K562 (cell line): ENCODE data around the gene SERPINA9. TPM values are rescaled to one million over a fixed set of nuclear protein-coding genes. Genes with fewer than 3 reads are reported as not detected.

Source experiments
- ATAC-seq: fragments of 200-7000 bp; cut with Tn5 transposase; 3 replicates; pipeline ENCODE4 v1.9.1; 2020; ENCODE audit warnings: moderate library complexity
- BruUV-seq: library from RNA; stranded (reverse); fragments of 400-500 nt; replicated peaks from 2 replicates; lab custom pipeline; 2021; lab: Mats Ljungman, UMichigan
- CTCF ChIA-PET: fragments of 300-600 bp; formaldehyde crosslinking; extraction: SDS; loops from one replicate; lab custom pipeline; 2021; ENCODE audit warnings: low intra/inter-chr PET ratio; lab: Yijun Ruan, JAX
- POLR2A ChIA-PET: fragments of 300-600, 350-650 bp; sonication (Branson Sonifier 250); formaldehyde crosslinking; extraction: SDS; loops from one replicate; lab custom pipeline; 2021; ENCODE audit warnings: antibody characterized with exemption, inconsistent platforms; lab: Yijun Ruan, JAX
- DNase-seq, 4 experiments: peaks; one replicate each; pipeline versions ENCODE4 v3.0.0 to v3.0.0-alpha.2; 2011 to 2018; ENCODE audit warnings: low spot score in 3 of 4, mixed read lengths in 3 of 4; ENCODE audit errors: extremely low read depth in 1 of 4
- FAIRE-seq: peaks from 2 replicates; lab custom pipeline; 2011; peaks lifted over from hg19 to GRCh38; lab: Jason Lieb, UNC
- H2AFZ ChIP-seq: 2 replicates; pipeline ENCODE4 v1.6.0; 2011; ENCODE audit warnings: low read depth, low read length, control low read depth, inconsistent platforms
- H3K27ac ChIP-seq: fragments of 200-600 bp; 3 replicates; pipeline ENCODE4 v1.8.0; 2011; ENCODE audit warnings: low read depth, mild to moderate bottlenecking, control low read depth, inconsistent platforms, low read length, moderate library complexity, mixed read lengths; ENCODE audit errors: extremely low read depth
- H3K27me3 ChIP-seq, 2 experiments: fragments of 300-600 bp in 1 of 2; 2 replicates in 1 of 2; 3 replicates in 1 of 2; pipeline versions ENCODE4 v1.6.0 to v1.8.0; 2011; ENCODE audit warnings: inconsistent platforms in 2 of 2, low read length in 2 of 2, mild to moderate bottlenecking in 1 of 2, mixed read lengths in 1 of 2, moderate library complexity in 1 of 2; ENCODE audit not compliant: control insufficient read depth in 2 of 2, insufficient read depth in 2 of 2
- H3K36me3 ChIP-seq: fragments of 300-600 bp; 3 replicates; pipeline ENCODE4 v1.8.0; 2011; ENCODE audit warnings: mild to moderate bottlenecking, low read length, inconsistent platforms; ENCODE audit not compliant: control insufficient read depth, insufficient read depth
- H3K4me1 ChIP-seq, 2 experiments: fragments of 200-600 bp in 1 of 2; replicated peaks in 1 of 2; 2 replicates in 1 of 2; 3 replicates in 1 of 2; pipeline versions ENCODE4 v1.5.1 to v1.8.0; 2011; ENCODE audit warnings: inconsistent platforms in 2 of 2, low read length in 2 of 2, mild to moderate bottlenecking in 1 of 2, mixed read lengths in 1 of 2, moderate library complexity in 1 of 2; ENCODE audit not compliant: control insufficient read depth in 2 of 2, insufficient read depth in 2 of 2
- H3K4me2 ChIP-seq: 2 replicates; pipeline ENCODE4 v1.6.1; 2011; ENCODE audit warnings: low read length, control low read depth, inconsistent platforms, mixed read lengths; ENCODE audit not compliant: insufficient read depth
- H3K4me3 ChIP-seq: fragments of 200-600 bp; sonication (generic), shearing (Covaris generic); 2 replicates; pipeline ENCODE4 v1.5.1; 2016; ENCODE audit warnings: control low read depth, inconsistent platforms
- H3K79me2 ChIP-seq: fragments of 200-600 bp; 3 replicates; pipeline ENCODE4 v1.8.0; 2011; ENCODE audit warnings: low read length, inconsistent platforms; ENCODE audit not compliant: control insufficient read depth, insufficient read depth
- H3K9ac ChIP-seq, 2 experiments: 2 replicates each; pipeline versions ENCODE4 v1.6.0 to v1.6.1; 2011; ENCODE audit warnings: low read depth in 2 of 2, low read length in 2 of 2, control low read depth in 1 of 2, inconsistent platforms in 1 of 2, mild to moderate bottlenecking in 1 of 2, mixed read lengths in 1 of 2; ENCODE audit not compliant: insufficient read depth in 1 of 2
- H3K9me1 ChIP-seq: one replicate; pipeline ENCODE4 v1.6.0; 2011; ENCODE audit warnings: inconsistent platforms, mild to moderate bottlenecking, low read length, moderate library complexity; ENCODE audit not compliant: control insufficient read depth, insufficient read depth
- H3K9me3 ChIP-seq: replicated peaks from 2 replicates; pipeline ENCODE4 v1.5.1; 2011; ENCODE audit warnings: low read depth, low read length, inconsistent platforms; ENCODE audit not compliant: control insufficient read depth, insufficient read depth
- H4K20me1 ChIP-seq: replicated peaks from 2 replicates; pipeline ENCODE4 v1.6.1; 2011; ENCODE audit warnings: low read length, inconsistent platforms, mixed read lengths; ENCODE audit not compliant: control insufficient read depth, insufficient read depth
- ATF1 ChIP-seq, 2 experiments: fragments of 450-650 bp in 1 of 2; IDR thresholded peaks; 2 replicates each; pipeline ENCODE4 v1.6.1; 2016; ENCODE audit warnings: missing compliant biosample characterization in 1 of 2, missing genetic modification characterization in 1 of 2
- DPF2 ChIP-seq: fragments of 450-650 bp; IDR thresholded peaks from 2 replicates; pipeline ENCODE4 v1.6.1; 2016
- MAZ ChIP-seq, 2 experiments: fragments of 450-650 bp in 1 of 2; sonication (generic) in 1 of 2; formaldehyde crosslinking; IDR thresholded peaks in 1 of 2; conservative IDR thresholded peaks in 1 of 2; 2 replicates each; pipeline versions ENCODE4 v1.4.0 to v1.5.0; 2020; ENCODE audit warnings: mild to moderate bottlenecking in 1 of 2, missing genetic modification reagents in 1 of 2
- SAFB2 ChIP-seq: fragments of 200-400 bp; formaldehyde crosslinking; IDR thresholded peaks from 2 replicates; pipeline ENCODE4 v1.6.1; 2018; ENCODE audit warnings: borderline replicate concordance, low read length, low read depth, moderate library complexity; ENCODE audit not compliant: severe bottlenecking
- SRF ChIP-seq, 2 experiments: fragments of 250-450, 450-650 bp in 1 of 2; sonication (Bioruptor Pico) in 1 of 2; sonication (generic) in 1 of 2; formaldehyde crosslinking; IDR thresholded peaks; 2 replicates each; pipeline versions ENCODE4 v1.5.0 to v1.5.1; 2020 to 2022; ENCODE audit warnings: mild to moderate bottlenecking in 1 of 2, missing genetic modification reagents in 1 of 2
- ZFP1 ChIP-seq: fragments of 450-650 bp; formaldehyde crosslinking; IDR thresholded peaks from 2 replicates; pipeline ENCODE4 v1.4.0; 2020; ENCODE audit warnings: mild to moderate bottlenecking, mixed read lengths
- ZFP36 ChIP-seq: fragments of 150-350 bp; IDR thresholded peaks from 2 replicates; pipeline ENCODE4 v1.6.1; 2018; ENCODE audit warnings: low read length, low read depth; ENCODE audit not compliant: partially characterized antibody
- ZNF197 ChIP-seq: fragments of 200-800 bp; sonication (Bioruptor generic); IDR thresholded peaks from 2 replicates; pipeline ENCODE4 v1.6.1; 2016; ENCODE audit warnings: low read depth, missing genetic modification characterization, missing compliant biosample characterization
- ZNF347 ChIP-seq: fragments of 450-650 bp; formaldehyde crosslinking; IDR thresholded peaks from 2 replicates; pipeline ENCODE4 v1.4.0; 2020; ENCODE audit warnings: low read depth, mild to moderate bottlenecking, moderate library complexity
- WGBS: fragments of 100-300 bp; shearing (Covaris generic); methylation state at CpG from one replicate; pipeline ENCODE4 v1.1.6; 2016; ENCODE audit warnings: low coverage, mixed read lengths; ENCODE audit not compliant: insufficient coverage; ENCODE audit errors: missing lambda C conversion rate; 5-methylcytosine and 5-hydroxymethylcytosine counted together
- in situ Hi-C: fragments of 300-500 bp; cut with MboI; formaldehyde crosslinking; loops from 4 replicates; pipeline ENCODE4 v1.15.0; 2018; ENCODE audit warnings: inconsistent platforms, mixed read lengths
- intact Hi-C: fragments of 100-400 bp; cut with micrococcal nuclease; formaldehyde crosslinking; loops from 2 replicates; pipeline ENCODE4 v1.14.2; 2022
- polyA plus RNA-seq, 8 experiments: library from polyadenylated mRNA; depleted of rRNA in 4 of 8; stranded (reverse) in 5 of 8; unstranded in 3 of 8; fragments of >200 nt; fragmentation: Nextera tagmentation in 2 of 8; fragmentation: Illumina TruSeq in 1 of 8; extraction: Ambion mirVana in 2 of 8; extraction: Trizol in 1 of 8; gene quantifications; 2 replicates each; pipeline versions ENCODE4 v1.2.1 to v1.2.3, GENCODE V29; 2011 to 2014; ENCODE audit warnings: inconsistent platforms in 1 of 8, missing spikeins in 1 of 8
- total RNA-seq, 7 experiments: library from RNA; depleted of rRNA in 6 of 7; stranded (reverse); fragments of >200 nt in 6 of 7; fragmentation: Illumina TruSeq in 2 of 7; extraction: Trizol in 2 of 7; gene quantifications; 2 replicates each; pipeline versions ENCODE4 v1.2.1 to v1.2.3, GENCODE V29; 2011 to 2021; ENCODE audit warnings: low replicate concordance in 1 of 7
- TF ChIP-seq, protein P1 (sequence below): fragments of 250-450 bp; sonication (Bioruptor Pico); IDR thresholded peaks from 2 replicates; pipeline ENCODE4 v1.5.0; 2020; ENCODE audit warnings: mild to moderate bottlenecking, borderline replicate concordance
- TF ChIP-seq, protein P2 (sequence below): fragments of 250-450 bp; sonication (Bioruptor Pico); IDR thresholded peaks from 2 replicates; pipeline ENCODE4 v1.8.0; 2022; ENCODE audit warnings: moderate library complexity, mild to moderate bottlenecking, inconsistent platforms
- TF ChIP-seq, protein P3 (sequence below): fragments of 450-650 bp; IDR thresholded peaks from 2 replicates; pipeline ENCODE4 v1.6.1; 2017; ENCODE audit warnings: antibody characterized with exemption

SERPINA9 gene
- total and polyA plus RNA-seq, 9 of the 15 experiments (the other 6 are each of a cell fraction or from before 2014, with no cell fraction given): not detected

DNA sequence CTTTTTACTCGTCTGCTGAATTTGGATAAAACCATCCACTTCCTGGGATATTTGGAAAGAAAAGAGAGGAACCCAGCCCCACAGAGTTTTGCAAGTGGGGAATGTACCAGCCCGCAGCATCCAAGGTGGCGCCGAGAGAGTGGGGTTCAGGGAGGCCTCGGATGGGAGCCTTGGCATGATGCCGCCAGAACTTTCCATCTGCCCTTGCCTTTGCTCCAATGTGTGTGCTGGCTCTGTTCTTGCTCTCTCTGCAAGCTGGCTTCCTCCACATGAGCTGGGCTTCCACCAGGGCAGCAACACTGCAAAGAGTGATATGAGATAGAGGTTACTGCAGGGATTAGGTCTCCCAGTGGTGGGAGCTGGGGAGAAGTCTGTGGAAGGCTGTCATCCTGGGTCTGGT lies 39.9 kb upstream of the SERPINA9 start:
- in situ Hi-C loops: no loop called here
- H2AFZ ChIP-seq: no peak overlapping the region
- no peak overlapping the region for H3K9ac ChIP-seq
- WGBS: 0% methylated on average over 2 of the region's 6 CpGs
- no peak for DNase-seq
- H3K4me2 ChIP-seq: no peak overlapping the region
- no peaks in the 10 kb centered on the region for H3K9me3 ChIP-seq
- TF ChIP-seq, protein P1, sequence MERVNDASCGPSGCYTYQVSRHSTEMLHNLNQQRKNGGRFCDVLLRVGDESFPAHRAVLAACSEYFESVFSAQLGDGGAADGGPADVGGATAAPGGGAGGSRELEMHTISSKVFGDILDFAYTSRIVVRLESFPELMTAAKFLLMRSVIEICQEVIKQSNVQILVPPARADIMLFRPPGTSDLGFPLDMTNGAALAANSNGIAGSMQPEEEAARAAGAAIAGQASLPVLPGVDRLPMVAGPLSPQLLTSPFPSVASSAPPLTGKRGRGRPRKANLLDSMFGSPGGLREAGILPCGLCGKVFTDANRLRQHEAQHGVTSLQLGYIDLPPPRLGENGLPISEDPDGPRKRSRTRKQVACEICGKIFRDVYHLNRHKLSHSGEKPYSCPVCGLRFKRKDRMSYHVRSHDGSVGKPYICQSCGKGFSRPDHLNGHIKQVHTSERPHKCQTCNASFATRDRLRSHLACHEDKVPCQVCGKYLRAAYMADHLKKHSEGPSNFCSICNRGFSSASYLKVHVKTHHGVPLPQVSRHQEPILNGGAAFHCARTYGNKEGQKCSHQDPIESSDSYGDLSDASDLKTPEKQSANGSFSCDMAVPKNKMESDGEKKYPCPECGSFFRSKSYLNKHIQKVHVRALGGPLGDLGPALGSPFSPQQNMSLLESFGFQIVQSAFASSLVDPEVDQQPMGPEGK (CRISPR knock-in tag): no peak
- no peak for TF ChIP-seq DPF2
- no peak for TF ChIP-seq MAZ (CRISPR knock-in tag; conservative IDR thresholded peaks at IDR 0.05 in 1 of 2, IDR thresholded peaks at IDR 0.05 in 1 of 2)
- TF ChIP-seq ZFP1: no peak
- H3K9me1 ChIP-seq: no peaks in the 10 kb centered on the region
- POLR2A ChIA-PET: no interaction called here
- H3K36me3 ChIP-seq: no peaks in the 10 kb centered on the region
- H3K4me1 ChIP-seq: no peaks in the 10 kb centered on the region
- no peak overlapping the region for H3K27ac ChIP-seq
- H3K4me3 ChIP-seq: no peak overlapping the region
- H3K27me3 ChIP-seq: no peaks in the 10 kb centered on the region; a peak in 1 of 5 replicates
- H4K20me1 ChIP-seq: no peaks in the 10 kb centered on the region
- no peaks in the 10 kb centered on the region for H3K79me2 ChIP-seq
- no TSS peak for BruUV-seq
- intact Hi-C loops: no loop called here
- ATAC-seq: no peak
- CTCF ChIA-PET: no interaction called here
- FAIRE-seq: no peak

DNA sequence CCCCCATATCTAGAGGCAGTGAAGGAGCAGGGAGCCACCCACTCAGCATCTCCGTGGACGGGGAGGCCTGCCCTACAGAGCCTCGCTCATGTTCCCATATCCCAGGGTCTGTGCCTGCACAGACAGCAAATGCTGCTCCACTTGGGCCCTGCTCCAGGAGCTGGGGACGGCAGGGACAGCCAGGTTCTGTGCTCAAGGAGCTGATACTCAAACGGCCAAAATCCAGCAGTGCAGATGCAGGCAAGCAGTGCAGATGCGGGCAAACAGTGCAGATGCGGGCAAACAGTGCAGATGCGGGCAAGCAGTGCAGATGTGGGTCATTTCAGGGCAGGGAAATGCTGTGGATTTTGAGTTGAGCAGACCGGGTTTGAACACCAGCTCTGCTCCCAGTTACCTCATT lies 39.4 kb upstream of the SERPINA9 start:
- no peaks in the 10 kb centered on the region for H4K20me1 ChIP-seq
- no peak overlapping the region for H3K4me3 ChIP-seq
- in situ Hi-C loops (no loop called here), intact Hi-C loops (no loop called here)
- no peaks in the 10 kb centered on the region for H3K36me3 ChIP-seq
- H3K27me3 ChIP-seq: no peaks in the 10 kb centered on the region; a peak in 1 of 5 replicates
- POLR2A ChIA-PET: no interaction called here
- H3K9ac ChIP-seq: no peak overlapping the region
- H3K4me1 ChIP-seq: no peaks in the 10 kb centered on the region
- WGBS: 0% methylated on average over 7 of the region's 9 CpGs
- H3K9me3 ChIP-seq: no peaks in the 10 kb centered on the region
- H2AFZ ChIP-seq: no peak overlapping the region
- CTCF ChIA-PET: no interaction called here
- BruUV-seq: no TSS peak
- no peaks in the 10 kb centered on the region for H3K9me1 ChIP-seq
- H3K27ac ChIP-seq: no peak overlapping the region
- H3K79me2 ChIP-seq: no peaks in the 10 kb centered on the region
- DNase-seq (no peak), ATAC-seq (no peak), FAIRE-seq (no peak)
- no peak overlapping the region for H3K4me2 ChIP-seq
- TF ChIP-seq ATF1 (CRISPR knock-in tag; IDR thresholded peaks at IDR 0.05) (no peak), ATF1 (tag; IDR thresholded peaks at IDR 0.05) (no peak), ZNF197 (CRISPR knock-in tag) (no peak), ZNF347 (CRISPR knock-in tag) (no peak), SRF (CRISPR knock-in tag; IDR thresholded peaks at IDR 0.05) (no peak), SAFB2 (no peak), ZFP36 (no peak)
- TF ChIP-seq, protein P2, sequence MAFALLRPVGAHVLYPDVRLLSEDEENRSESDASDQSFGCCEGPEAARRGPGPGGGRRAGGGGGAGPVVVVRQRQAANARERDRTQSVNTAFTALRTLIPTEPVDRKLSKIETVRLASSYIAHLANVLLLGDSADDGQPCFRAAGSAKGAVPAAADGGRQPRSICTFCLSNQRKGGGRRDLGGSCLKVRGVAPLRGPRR (CRISPR knock-in tag): no peak
- TF ChIP-seq, protein P3, sequence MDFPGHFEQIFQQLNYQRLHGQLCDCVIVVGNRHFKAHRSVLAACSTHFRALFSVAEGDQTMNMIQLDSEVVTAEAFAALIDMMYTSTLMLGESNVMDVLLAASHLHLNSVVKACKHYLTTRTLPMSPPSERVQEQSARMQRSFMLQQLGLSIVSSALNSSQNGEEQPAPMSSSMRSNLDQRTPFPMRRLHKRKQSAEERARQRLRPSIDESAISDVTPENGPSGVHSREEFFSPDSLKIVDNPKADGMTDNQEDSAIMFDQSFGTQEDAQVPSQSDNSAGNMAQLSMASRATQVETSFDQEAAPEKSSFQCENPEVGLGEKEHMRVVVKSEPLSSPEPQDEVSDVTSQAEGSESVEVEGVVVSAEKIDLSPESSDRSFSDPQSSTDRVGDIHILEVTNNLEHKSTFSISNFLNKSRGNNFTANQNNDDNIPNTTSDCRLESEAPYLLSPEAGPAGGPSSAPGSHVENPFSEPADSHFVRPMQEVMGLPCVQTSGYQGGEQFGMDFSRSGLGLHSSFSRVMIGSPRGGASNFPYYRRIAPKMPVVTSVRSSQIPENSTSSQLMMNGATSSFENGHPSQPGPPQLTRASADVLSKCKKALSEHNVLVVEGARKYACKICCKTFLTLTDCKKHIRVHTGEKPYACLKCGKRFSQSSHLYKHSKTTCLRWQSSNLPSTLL: no peak
